Measurements from ENCODE around the gene TUBE1.

GRCh38 chr6:112113918-112114317 lies 26.6 kb upstream of the TUBE1 start:
- no peak for TF ChIP-seq ZNF274 (IDR thresholded peaks at IDR 0.05; ENCODE audit: low read depth, low read length)
- TF ChIP-seq SUZ12 (IDR thresholded peaks at IDR 0.05; ENCODE audit: extremely low read depth, insufficient read depth, insufficient read length): no peak
- TF ChIP-seq YY1 (IDR thresholded peaks at IDR 0.05; ENCODE audit: insufficient read depth, insufficient read length): no peak
